Neuron (in vitro differentiated cells): ENCODE measurements around the gene PCNT.

ENCODE experiments used
- H2AFZ ChIP-seq: one replicate; pipeline ENCODE4 v1.6.1; 2013; ENCODE audit warnings: low read depth, mild to moderate bottlenecking, inconsistent platforms, low read length, moderate library complexity
- H3K27me3 ChIP-seq: one replicate; pipeline ENCODE4 v1.6.1; 2013; ENCODE audit warnings: low read length; ENCODE audit not compliant: insufficient read depth
- H3K36me3 ChIP-seq: one replicate; pipeline ENCODE4 v1.6.1; 2013; ENCODE audit warnings: low read length; ENCODE audit not compliant: insufficient read depth
- H3K4me1 ChIP-seq: one replicate; pipeline ENCODE4 v1.6.1; 2013; ENCODE audit warnings: low read length; ENCODE audit not compliant: insufficient read depth
- H3K4me3 ChIP-seq: 2 replicates; pipeline ENCODE4 v1.5.1; 2013; ENCODE audit warnings: mild to moderate bottlenecking, low read length, moderate library complexity
- H3K9me3 ChIP-seq: one replicate; pipeline ENCODE4 v1.6.1; 2013; ENCODE audit warnings: low read length

PCNT gene

GRCh38 chr21:46327711-46328110 lies 3.8 kb downstream of the PCNT start:
- peaks cover 6% of the 10 kb centered on the region for H3K4me1 ChIP-seq
- no peaks in the 10 kb centered on the region for H3K9me3 ChIP-seq
- no peaks in the 10 kb centered on the region for H3K27me3 ChIP-seq
- no peak overlapping the region for H2AFZ ChIP-seq
- peaks cover 40% of the 10 kb centered on the region for H3K36me3 ChIP-seq
- no peak overlapping the region for H3K4me3 ChIP-seq

- Histone ChIP-seq H3K27me3 (no peaks in the 10 kb centered on the region), H2AFZ (no peak overlapping the region), H3K4me3 (no peak overlapping the region), H3K36me3 (peaks cover 42% of the 10 kb centered on the region), H3K9me3 (no peaks in the 10 kb centered on the region), H3K4me1 (peaks cover 4% of the 10 kb centered on the region)
Measured at GRCh38 chr21:46328151-46328550, 4.2 kb downstream of the PCNT start.

GRCh38 chr21:46329796-46330195 lies 5.8 kb downstream of the PCNT start:
- Histone ChIP-seq H3K36me3 (peaks cover 50% of the 10 kb centered on the region), H2AFZ (no peak overlapping the region), H3K4me1 (peaks cover 4% of the 10 kb centered on the region), H3K9me3 (no peaks in the 10 kb centered on the region), H3K27me3 (no peaks in the 10 kb centered on the region), H3K4me3 (no peak overlapping the region)

- Histone ChIP-seq H2AFZ (no peak overlapping the region), H3K4me3 (no peak overlapping the region), H3K4me1 (no peaks in the 10 kb centered on the region), H3K27me3 (no peaks in the 10 kb centered on the region), H3K9me3 (no peaks in the 10 kb centered on the region), H3K36me3 (peaks cover 64% of the 10 kb centered on the region)
Measured at GRCh38 chr21:46334351-46335140, 10.6 kb downstream of the PCNT start.

- Histone ChIP-seq H3K36me3 (peaks cover 62% of the 10 kb centered on the region), H3K4me1 (no peaks in the 10 kb centered on the region), H3K9me3 (peaks cover 3% of the 10 kb centered on the region), H2AFZ (no peak overlapping the region), H3K4me3 (no peak overlapping the region), H3K27me3 (no peaks in the 10 kb centered on the region)
Measured at GRCh38 chr21:46336603-46337002, 12.6 kb downstream of the PCNT start.

GRCh38 chr21:46340998-46341397 lies 17.0 kb downstream of the PCNT start:
- Histone ChIP-seq H2AFZ (no peak overlapping the region), H3K9me3 (peaks cover 5% of the 10 kb centered on the region), H3K4me1 (no peaks in the 10 kb centered on the region), H3K36me3 (peaks cover 52% of the 10 kb centered on the region), H3K4me3 (no peak overlapping the region), H3K27me3 (no peaks in the 10 kb centered on the region)

GRCh38 chr21:46344219-46344915 lies 20.4 kb downstream of the PCNT start:
- Histone ChIP-seq H3K4me3 (no peak overlapping the region), H3K4me1 (no peaks in the 10 kb centered on the region), H3K27me3 (no peaks in the 10 kb centered on the region), H3K9me3 (peaks cover 5% of the 10 kb centered on the region), H3K36me3 (peaks cover 58% of the 10 kb centered on the region), H2AFZ (no peak overlapping the region)

- peaks cover 5% of the 10 kb centered on the region for H3K9me3 ChIP-seq
- H3K4me1 ChIP-seq: no peaks in the 10 kb centered on the region
- H3K27me3 ChIP-seq: no peaks in the 10 kb centered on the region
- H3K36me3 ChIP-seq: peaks cover 59% of the 10 kb centered on the region
- H3K4me3 ChIP-seq: no peak overlapping the region
- H2AFZ ChIP-seq: no peak overlapping the region
Measured at GRCh38 chr21:46345861-46346260, 21.9 kb downstream of the PCNT start.

- no peaks in the 10 kb centered on the region for H3K27me3 ChIP-seq
- H3K4me1 ChIP-seq: no peaks in the 10 kb centered on the region
- H2AFZ ChIP-seq: no peak overlapping the region
- no peak overlapping the region for H3K4me3 ChIP-seq
- peaks cover 3% of the 10 kb centered on the region for H3K9me3 ChIP-seq
- peaks cover 64% of the 10 kb centered on the region for H3K36me3 ChIP-seq
Measured at GRCh38 chr21:46346296-46347202, 22.6 kb downstream of the PCNT start.

- Histone ChIP-seq H3K9me3 (peaks cover 2% of the 10 kb centered on the region), H2AFZ (no peak overlapping the region), H3K4me3 (no peak overlapping the region), H3K36me3 (peaks cover 65% of the 10 kb centered on the region), H3K27me3 (no peaks in the 10 kb centered on the region), H3K4me1 (no peaks in the 10 kb centered on the region)
Measured at GRCh38 chr21:46347203-46347550, 23.2 kb downstream of the PCNT start.

GRCh38 chr21:46347791-46348381 lies 23.9 kb downstream of the PCNT start:
- Histone ChIP-seq H3K9me3 (peaks cover 2% of the 10 kb centered on the region), H3K4me3 (no peak overlapping the region), H3K4me1 (no peaks in the 10 kb centered on the region), H2AFZ (no peak overlapping the region), H3K36me3 (peaks cover 70% of the 10 kb centered on the region), H3K27me3 (no peaks in the 10 kb centered on the region)

- H3K9me3 ChIP-seq: no peaks in the 10 kb centered on the region
- no peak overlapping the region for H3K4me3 ChIP-seq
- no peaks in the 10 kb centered on the region for H3K27me3 ChIP-seq
- H3K36me3 ChIP-seq: peaks cover 83% of the 10 kb centered on the region
- H3K4me1 ChIP-seq: no peaks in the 10 kb centered on the region
- H2AFZ ChIP-seq: no peak overlapping the region
Measured at GRCh38 chr21:46349134-46349760, 25.3 kb downstream of the PCNT start.
